PC-3 (cell line): ENCODE measurements around the gene PDE2A. TPM values are rescaled to one million over a fixed set of nuclear protein-coding genes. Genes with fewer than 3 reads are reported as not detected.
A peak's percentile ranks its signal among the peaks of the same experiment; 100 is the strongest.

Experiments used
- ATAC-seq: fragments of 200-7000 bp; cut with Tn5 transposase; 2 replicates; pipeline ENCODE4 v1.9.1; 2020; ENCODE audit warnings: mild to moderate bottlenecking, moderate library complexity
- BruUV-seq: library from RNA; stranded (reverse); fragments of 400-500 nt; replicated peaks from 2 replicates; lab custom pipeline; 2021; lab: Mats Ljungman, UMichigan
- CTCF ChIA-PET: fragments of 300-600 bp; sonication (Branson Sonifier 250); formaldehyde crosslinking; loops from one replicate; lab custom pipeline; 2022; ENCODE audit warnings: antibody characterized with exemption; lab: Charles Lee
- POLR2A ChIA-PET: fragments of 300-600 bp; sonication (Branson Sonifier 250); formaldehyde crosslinking; loops from one replicate; lab custom pipeline; 2022; ENCODE audit warnings: antibody characterized with exemption; ENCODE audit not compliant: unreplicated experiment; lab: Charles Lee
- DNase-seq: peaks from one replicate; pipeline ENCODE4 v3.0.0-alpha.2; 2015
- H2AFZ ChIP-seq: fragments of 300-600 bp; sonication (generic); 2 replicates; pipeline ENCODE4 v1.6.0; 2016; ENCODE audit warnings: antibody characterized with exemption, low read length
- H3F3A ChIP-seq: fragments of 300-600 bp; sonication (generic); one replicate; pipeline ENCODE4 v1.6.0; 2017; ENCODE audit warnings: antibody characterized with exemption, low read length, control low read depth, mild to moderate bottlenecking; ENCODE audit not compliant: unreplicated experiment
- H3K27ac ChIP-seq: fragments of 300-600 bp; sonication (generic); 2 replicates; pipeline ENCODE4 v1.5.1; 2016; ENCODE audit warnings: mild to moderate bottlenecking, low read length
- H3K27me3 ChIP-seq: fragments of 300-600 bp; sonication (generic); 2 replicates; pipeline ENCODE4 v1.6.1; 2016; ENCODE audit warnings: low read length, mixed read lengths
- H3K36me3 ChIP-seq: fragments of 300-600 bp; sonication (generic); 2 replicates; pipeline ENCODE4 v1.6.1; 2016; ENCODE audit warnings: low read depth, mixed run types, low read length, mixed read lengths
- H3K4me1 ChIP-seq: fragments of 300-600 bp; sonication (generic); 2 replicates; pipeline ENCODE4 v1.5.1; 2016; ENCODE audit warnings: low read length; ENCODE audit not compliant: insufficient read depth
- H3K4me2 ChIP-seq: fragments of 300-600 bp; sonication (generic); 2 replicates; pipeline ENCODE4 v1.6.0; 2016; ENCODE audit warnings: low read length
- H3K4me3 ChIP-seq: fragments of 300-600 bp; sonication (generic); 2 replicates; pipeline ENCODE4 v1.5.1; 2016; ENCODE audit warnings: mild to moderate bottlenecking, low read length, mixed read lengths
- H3K79me2 ChIP-seq: fragments of 300-600 bp; sonication (generic); 2 replicates; pipeline ENCODE4 v1.6.1; 2017; ENCODE audit warnings: low read length, mixed read lengths
- H3K9ac ChIP-seq: fragments of 300-600 bp; sonication (generic); 2 replicates; pipeline ENCODE4 v1.6.0; 2016; ENCODE audit warnings: mild to moderate bottlenecking, low read length
- H3K9me2 ChIP-seq: fragments of 300-600 bp; sonication (generic); replicated peaks from 2 replicates; pipeline ENCODE4 v1.6.1; 2016; ENCODE audit warnings: mixed run types, low read length, mixed read lengths
- H3K9me3 ChIP-seq: fragments of 300-600 bp; sonication (generic); 2 replicates; pipeline ENCODE4 v1.6.1; 2016; ENCODE audit warnings: low read length, mixed read lengths
- H4K20me1 ChIP-seq: fragments of 300-600 bp; sonication (generic); 2 replicates; pipeline ENCODE4 v1.6.1; 2016; ENCODE audit warnings: low read length, mixed read lengths
- CTCF ChIP-seq: fragments of 300-600 bp; sonication (generic); conservative IDR thresholded peaks from 2 replicates; pipeline ENCODE4 v1.5.1; 2017; ENCODE audit warnings: antibody characterized with exemption, low read depth, mild to moderate bottlenecking, low read length
- EZH2 ChIP-seq: fragments of 300-600 bp; sonication (generic); IDR thresholded peaks from one replicate; pipeline ENCODE4 v1.6.1; 2017; ENCODE audit warnings: antibody characterized with exemption, mild to moderate bottlenecking, low read length; ENCODE audit not compliant: unreplicated experiment
- EZH2phosphoT487 ChIP-seq: fragments of 300-600 bp; sonication (generic); IDR thresholded peaks from 2 replicates; pipeline ENCODE4 v1.6.1; 2018; ENCODE audit warnings: mild to moderate bottlenecking, antibody characterized with exemption, low read length, borderline replicate concordance
- intact Hi-C: fragments of 100-400 bp; cut with micrococcal nuclease; formaldehyde crosslinking; loops from 2 replicates; pipeline ENCODE4 v1.9.0; 2023
- total RNA-seq: library from RNA; depleted of rRNA; stranded (reverse); fragments of >200 nt; gene quantifications from 2 replicates; pipeline ENCODE4 v1.2.3, GENCODE V29; 2014

PDE2A gene
- total RNA-seq, 1 experiment from 2014 or later = 2.6 TPM

- Histone ChIP-seq H3K9ac (no peak overlapping the region), H3K36me3 (no peaks in the 10 kb centered on the region), H2AFZ (no peak overlapping the region), H3K9me3 (no peaks in the 10 kb centered on the region), H4K20me1 (no peaks in the 10 kb centered on the region), H3K4me1 (0 out of 2 replicates have a peak, but pooled peaks cover 5% of the 10 kb centered on the region), H3K4me2 (no peak overlapping the region), H3K9me2 (no peaks in the 10 kb centered on the region), H3K27ac (no peak overlapping the region), H3K4me3 (no peak overlapping the region), H3K27me3 (peaks cover 18% of the 10 kb centered on the region; the same call in 1 of the 2 replicates), H3K79me2 (no peaks in the 10 kb centered on the region), H3F3A (no peaks in the 10 kb centered on the region)
- ChIA-PET CTCF (interaction anchor here (0.6 kb wide), 1 partner anchor 10 kb away, joined by 3 read pairs; no protein-coding TSS in a partner anchor), POLR2A (no interaction called here)
- DNase-seq = peak; percentile 13
- intact Hi-C loops = loop anchor here (1.0 kb wide), 1 partner anchor 44 kb away; no protein-coding TSS in a partner anchor
- TF ChIP-seq CTCF (peak; percentile 32), EZH2 (no peak)
- ATAC-seq = peak; percentile 61
- no TSS peak for BruUV-seq
Measured at GRCh38 chr11:72599325-72600117, 74.7 kb downstream of the PDE2A start.

- Histone ChIP-seq H3K79me2 (no peaks in the 10 kb centered on the region), H3K27me3 (peaks cover 25% of the 10 kb centered on the region; the same call in 1 of the 2 replicates), H4K20me1 (no peaks in the 10 kb centered on the region), H2AFZ (no peak overlapping the region), H3F3A (no peaks in the 10 kb centered on the region), H3K4me1 (0 out of 2 replicates have a peak, but pooled peaks cover 5% of the 10 kb centered on the region), H3K27ac (no peak overlapping the region), H3K9ac (no peak overlapping the region), H3K36me3 (no peaks in the 10 kb centered on the region), H3K9me2 (no peaks in the 10 kb centered on the region), H3K4me3 (no peak overlapping the region), H3K9me3 (no peaks in the 10 kb centered on the region), H3K4me2 (no peak overlapping the region)
- no TSS peak for BruUV-seq
- ChIA-PET CTCF (interaction anchor here (0.6 to 0.9 kb wide), 2 partner anchors 10 to 128 kb away, joined by 3 to 4 read pairs; no protein-coding TSS in a partner anchor), POLR2A (interaction anchor here (0.6 kb wide), 1 partner anchor 86 kb away, joined by 4 read pairs; no protein-coding TSS in a partner anchor)
- ATAC-seq (peak; percentile 73), DNase-seq (peak; percentile 33)
- TF ChIP-seq EZH2phosphoT487 (no peak), CTCF (peak; percentile 58)
- intact Hi-C loops = loop anchor here (1.0 kb wide), 1 partner anchor 44 kb away; no protein-coding TSS in a partner anchor
Measured at GRCh38 chr11:72598906-72599305, 75.3 kb downstream of the PDE2A start.
